MM.1S (cell line): ENCODE measurements around the gene CCDC126.

ENCODE experiments used
- DNase-seq: peaks from one replicate; pipeline ENCODE4 v3.0.0-alpha.2; 2015
- H2AFZ ChIP-seq: fragments of 300-600 bp; sonication (generic); 2 replicates; pipeline ENCODE4 v1.6.0; 2016; ENCODE audit warnings: antibody characterized with exemption, low read length
- H3F3A ChIP-seq: fragments of 300-600 bp; sonication (generic); 2 replicates; pipeline ENCODE4 v1.6.1; 2016; ENCODE audit warnings: mild to moderate bottlenecking, antibody characterized with exemption, low read length, moderate library complexity, mixed read lengths; ENCODE audit not compliant: insufficient read depth
- H3K27ac ChIP-seq: fragments of 300-600 bp; sonication (generic); 2 replicates; pipeline ENCODE4 v1.5.1; 2016; ENCODE audit warnings: mild to moderate bottlenecking, low read length
- H3K27me3 ChIP-seq: fragments of 300-600 bp; sonication (generic); replicated peaks from 2 replicates; pipeline ENCODE4 v1.6.0; 2016; ENCODE audit warnings: low read length; ENCODE audit not compliant: insufficient read depth
- H3K36me3 ChIP-seq: fragments of 300-600 bp; sonication (generic); replicated peaks from 2 replicates; pipeline ENCODE4 v1.6.1; 2016; ENCODE audit warnings: mild to moderate bottlenecking, low read length, mixed read lengths; ENCODE audit not compliant: insufficient read depth
- H3K4me1 ChIP-seq: fragments of 300-600 bp; sonication (generic); 2 replicates; pipeline ENCODE4 v1.6.1; 2016; ENCODE audit warnings: low read length, mixed read lengths
- H3K4me2 ChIP-seq: fragments of 300-600 bp; sonication (generic); 2 replicates; pipeline ENCODE4 v1.6.0; 2016; ENCODE audit warnings: low read depth, low read length
- H3K4me3 ChIP-seq: fragments of 300-600 bp; sonication (generic); 2 replicates; pipeline ENCODE4 v1.5.1; 2016; ENCODE audit warnings: low read length, mixed read lengths
- H3K79me2 ChIP-seq: fragments of 300-600 bp; sonication (generic); 2 replicates; pipeline ENCODE4 v1.6.1; 2016; ENCODE audit warnings: mixed run types, low read length, mixed read lengths
- H3K9ac ChIP-seq: fragments of 300-600 bp; sonication (generic); 2 replicates; pipeline ENCODE4 v1.6.1; 2016; ENCODE audit warnings: low read length, mixed read lengths
- H3K9me2 ChIP-seq: fragments of 300-600 bp; sonication (generic); replicated peaks from 2 replicates; pipeline ENCODE4 v1.6.1; 2016; ENCODE audit warnings: mild to moderate bottlenecking, low read length, mixed read lengths; ENCODE audit not compliant: insufficient read depth
- H3K9me3 ChIP-seq: fragments of 300-600 bp; sonication (generic); replicated peaks from 2 replicates; pipeline ENCODE4 v1.6.1; 2016; ENCODE audit warnings: mild to moderate bottlenecking, low read length, mixed read lengths; ENCODE audit not compliant: insufficient read depth
- H4K20me1 ChIP-seq: fragments of 300-600 bp; sonication (generic); 2 replicates; pipeline ENCODE4 v1.6.1; 2016; ENCODE audit warnings: mild to moderate bottlenecking, low read length, moderate library complexity, mixed read lengths; ENCODE audit not compliant: insufficient read depth
- EZH2 ChIP-seq: fragments of 300-600 bp; sonication (generic); optimal IDR thresholded peaks from 2 replicates; pipeline ENCODE3; 2017; ENCODE audit warnings: low read depth, mild to moderate bottlenecking, antibody characterized with exemption, low read length, mixed read lengths
- EZH2phosphoT487 ChIP-seq: fragments of 300-600 bp; sonication (generic); IDR thresholded peaks from 2 replicates; pipeline ENCODE4 v1.6.1; 2018; ENCODE audit warnings: antibody characterized with exemption, low read length
- TF ChIP-seq, protein P1 (sequence below): fragments of 300-600 bp; sonication (generic); IDR thresholded peaks from 2 replicates; pipeline ENCODE4 v1.5.1; 2016; ENCODE audit warnings: antibody characterized with exemption, low read length, mixed read lengths

CCDC126 gene

DNA sequence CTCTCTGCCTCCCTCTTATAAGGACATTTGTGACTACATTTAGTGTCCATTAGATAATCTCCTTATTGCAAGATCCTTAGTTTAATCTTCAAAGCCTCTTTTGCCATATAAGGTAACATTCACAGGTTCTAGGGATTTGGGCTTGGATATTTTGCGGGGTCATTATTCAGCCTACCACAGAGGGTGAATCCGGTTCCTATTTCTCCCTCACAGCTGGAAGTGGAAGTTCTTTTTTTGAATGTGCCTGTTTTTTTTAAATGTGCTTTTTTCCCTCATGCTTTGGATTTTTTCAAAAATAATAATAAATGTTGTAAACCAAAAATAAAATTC lies 65.8 kb downstream of the CCDC126 start:
- TF ChIP-seq EZH2phosphoT487 (no peak), EZH2 (no peak)
- TF ChIP-seq, protein P1, sequence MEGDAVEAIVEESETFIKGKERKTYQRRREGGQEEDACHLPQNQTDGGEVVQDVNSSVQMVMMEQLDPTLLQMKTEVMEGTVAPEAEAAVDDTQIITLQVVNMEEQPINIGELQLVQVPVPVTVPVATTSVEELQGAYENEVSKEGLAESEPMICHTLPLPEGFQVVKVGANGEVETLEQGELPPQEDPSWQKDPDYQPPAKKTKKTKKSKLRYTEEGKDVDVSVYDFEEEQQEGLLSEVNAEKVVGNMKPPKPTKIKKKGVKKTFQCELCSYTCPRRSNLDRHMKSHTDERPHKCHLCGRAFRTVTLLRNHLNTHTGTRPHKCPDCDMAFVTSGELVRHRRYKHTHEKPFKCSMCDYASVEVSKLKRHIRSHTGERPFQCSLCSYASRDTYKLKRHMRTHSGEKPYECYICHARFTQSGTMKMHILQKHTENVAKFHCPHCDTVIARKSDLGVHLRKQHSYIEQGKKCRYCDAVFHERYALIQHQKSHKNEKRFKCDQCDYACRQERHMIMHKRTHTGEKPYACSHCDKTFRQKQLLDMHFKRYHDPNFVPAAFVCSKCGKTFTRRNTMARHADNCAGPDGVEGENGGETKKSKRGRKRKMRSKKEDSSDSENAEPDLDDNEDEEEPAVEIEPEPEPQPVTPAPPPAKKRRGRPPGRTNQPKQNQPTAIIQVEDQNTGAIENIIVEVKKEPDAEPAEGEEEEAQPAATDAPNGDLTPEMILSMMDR, result no peak
- no peaks in the 10 kb centered on the region for H3K9me2 ChIP-seq
- no peak overlapping the region for H3K4me2 ChIP-seq
- no peaks in the 10 kb centered on the region for H3K79me2 ChIP-seq
- DNase-seq, result no peak
- no peaks in the 10 kb centered on the region for H3K27me3 ChIP-seq
- H3K4me3 ChIP-seq, result no peak overlapping the region
- no peaks in the 10 kb centered on the region for H3K9me3 ChIP-seq
- no peaks in the 10 kb centered on the region for H3K4me1 ChIP-seq
- H3K36me3 ChIP-seq, result no peaks in the 10 kb centered on the region
- H3K27ac ChIP-seq, result no peak overlapping the region
- no peak overlapping the region for H2AFZ ChIP-seq
- H3K9ac ChIP-seq, result no peak overlapping the region
- no peaks in the 10 kb centered on the region for H3F3A ChIP-seq
- no peaks in the 10 kb centered on the region for H4K20me1 ChIP-seq

DNA sequence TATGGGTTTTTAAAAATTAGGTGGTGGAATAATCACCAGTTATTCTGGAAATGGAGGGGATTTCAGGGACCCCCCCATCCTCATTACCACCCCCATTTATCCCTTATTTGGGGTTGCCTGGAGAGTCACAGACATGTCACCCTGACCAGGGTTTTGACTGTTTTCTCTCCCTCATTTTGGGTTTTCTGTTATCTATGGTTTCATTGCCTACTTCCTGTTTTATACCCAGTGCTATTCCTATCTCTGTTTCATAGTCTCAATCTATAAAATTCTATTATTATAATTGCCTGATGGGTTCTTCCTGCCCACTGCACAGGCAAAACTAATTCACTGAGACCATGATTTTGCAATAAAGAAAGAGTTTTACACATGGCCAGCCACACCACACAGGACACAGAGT lies 66.9 kb downstream of the CCDC126 start:
- no peaks in the 10 kb centered on the region for H3F3A ChIP-seq

DNA sequence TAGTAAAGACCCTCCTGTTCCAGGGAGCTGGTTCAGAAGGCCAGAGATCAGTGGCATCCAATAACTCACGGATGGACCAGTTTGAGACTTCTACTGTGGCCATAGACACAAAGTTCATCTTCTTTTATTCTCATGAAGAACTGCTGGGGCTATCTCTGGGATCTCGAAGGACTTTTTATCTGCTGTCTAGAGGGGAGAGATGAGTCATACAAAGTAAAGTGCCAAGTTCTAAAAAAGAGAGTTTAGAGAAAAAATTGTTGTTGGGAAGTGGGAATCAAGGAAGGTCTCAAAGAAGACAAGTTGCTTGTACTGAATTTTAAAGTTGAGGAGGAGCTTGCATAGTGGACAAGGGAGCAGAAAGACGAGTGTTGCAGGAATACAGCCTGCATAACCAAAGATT lies 74.9 kb downstream of the CCDC126 start:
- Histone ChIP-seq H3K9ac (no peak overlapping the region), H2AFZ (no peak overlapping the region), H3K27ac (no peak overlapping the region), H3K4me1 (no peaks in the 10 kb centered on the region), H3K79me2 (no peaks in the 10 kb centered on the region), H3K9me3 (no peaks in the 10 kb centered on the region), H3K9me2 (no peaks in the 10 kb centered on the region), H3K4me3 (no peak overlapping the region), H4K20me1 (no peaks in the 10 kb centered on the region), H3K36me3 (no peaks in the 10 kb centered on the region), H3K27me3 (no peaks in the 10 kb centered on the region), H3F3A (no peaks in the 10 kb centered on the region), H3K4me2 (no peak overlapping the region)
- no peak for TF ChIP-seq EZH2phosphoT487
- TF ChIP-seq EZH2, result no peak
- TF ChIP-seq, protein P1, result no peak
- DNase-seq, result no peak

More for the DNA sequence above, 66.9 kb downstream of the CCDC126 start:
- Histone ChIP-seq H3K4me3 (no peak overlapping the region), H3K9ac (no peak overlapping the region), H3K4me1 (no peaks in the 10 kb centered on the region), H3K36me3 (no peaks in the 10 kb centered on the region), H2AFZ (no peak overlapping the region), H3K27me3 (no peaks in the 10 kb centered on the region), H3K4me2 (no peak overlapping the region), H3K27ac (no peak overlapping the region), H3K9me2 (no peaks in the 10 kb centered on the region), H3K9me3 (no peaks in the 10 kb centered on the region), H3K79me2 (no peaks in the 10 kb centered on the region), H4K20me1 (no peaks in the 10 kb centered on the region)
- TF ChIP-seq EZH2 (no peak), EZH2phosphoT487 (no peak)
- TF ChIP-seq, protein P1, result no peak
- DNase-seq, result no peak
